HEK293 (cell line): ENCODE measurements around the gene RAET1G.
A peak's percentile ranks its signal among the peaks of the same experiment; 100 is the strongest.

Source experiments
- WT1 ChIP-seq: fragments of 450-650 bp; formaldehyde crosslinking; IDR thresholded peaks from 2 replicates; pipeline ENCODE4 v1.5.1; 2016; ENCODE audit warnings: missing biosample characterization, missing genetic modification characterization
- YY1 ChIP-seq: fragments of 450-650 bp; formaldehyde crosslinking; IDR thresholded peaks from 2 replicates; pipeline ENCODE4 v1.5.1; 2018; ENCODE audit warnings: missing biosample characterization, missing genetic modification characterization
- ZNF112 ChIP-seq: fragments of 450-650 bp; formaldehyde crosslinking; IDR thresholded peaks from 2 replicates; pipeline ENCODE4 v1.5.0; 2017; ENCODE audit warnings: missing biosample characterization, missing genetic modification characterization
- ZNF121 ChIP-seq: fragments of 450-650 bp; formaldehyde crosslinking; IDR thresholded peaks from 2 replicates; pipeline ENCODE4 v1.5.1; 2016; ENCODE audit warnings: missing biosample characterization, missing genetic modification characterization
- ZNF473 ChIP-seq: fragments of 450-650 bp; formaldehyde crosslinking; IDR thresholded peaks from 2 replicates; pipeline ENCODE4 v1.5.1; 2017; ENCODE audit warnings: missing biosample characterization, missing genetic modification characterization
- ZNF501 ChIP-seq: fragments of 450-650 bp; formaldehyde crosslinking; IDR thresholded peaks from 2 replicates; pipeline ENCODE4 v1.5.1; 2016; ENCODE audit warnings: missing biosample characterization, missing genetic modification characterization
- ZNF747 ChIP-seq: fragments of 450-650 bp; formaldehyde crosslinking; IDR thresholded peaks from 2 replicates; pipeline ENCODE4 v1.5.1; 2016; ENCODE audit warnings: missing biosample characterization, missing genetic modification characterization
- ZNF776 ChIP-seq: fragments of 450-650 bp; formaldehyde crosslinking; IDR thresholded peaks from 2 replicates; pipeline ENCODE4 v1.5.0; 2017; ENCODE audit warnings: missing biosample characterization, missing genetic modification characterization, borderline replicate concordance
- ZNF777 ChIP-seq: fragments of 450-650 bp; formaldehyde crosslinking; IDR thresholded peaks from 2 replicates; pipeline ENCODE4 v1.5.1; 2017; ENCODE audit warnings: missing biosample characterization, missing genetic modification characterization, borderline replicate concordance
- ZNF791 ChIP-seq: fragments of 450-650 bp; formaldehyde crosslinking; IDR thresholded peaks from 2 replicates; pipeline ENCODE4 v1.5.1; 2016; ENCODE audit warnings: missing biosample characterization, missing genetic modification characterization
- TF ChIP-seq, protein P1 (sequence below): fragments of 450-650 bp; formaldehyde crosslinking; IDR thresholded peaks from 2 replicates; pipeline ENCODE4 v1.5.1; 2017; ENCODE audit warnings: missing biosample characterization, missing genetic modification characterization
- TF ChIP-seq, protein P2 (sequence below): fragments of 450-650 bp; formaldehyde crosslinking; IDR thresholded peaks from 2 replicates; pipeline ENCODE4 v1.5.1; 2016; ENCODE audit warnings: missing biosample characterization, missing genetic modification characterization
- TF ChIP-seq, protein P3 (sequence below): fragments of 450-650 bp; formaldehyde crosslinking; IDR thresholded peaks from 2 replicates; pipeline ENCODE4 v1.5.1; 2016; ENCODE audit warnings: missing biosample characterization, missing genetic modification characterization
- TF ChIP-seq, protein P4 (sequence below): fragments of 450-650 bp; formaldehyde crosslinking; IDR thresholded peaks from 2 replicates; pipeline ENCODE4 v1.5.1; 2016; ENCODE audit warnings: missing biosample characterization, missing genetic modification characterization

DNA sequence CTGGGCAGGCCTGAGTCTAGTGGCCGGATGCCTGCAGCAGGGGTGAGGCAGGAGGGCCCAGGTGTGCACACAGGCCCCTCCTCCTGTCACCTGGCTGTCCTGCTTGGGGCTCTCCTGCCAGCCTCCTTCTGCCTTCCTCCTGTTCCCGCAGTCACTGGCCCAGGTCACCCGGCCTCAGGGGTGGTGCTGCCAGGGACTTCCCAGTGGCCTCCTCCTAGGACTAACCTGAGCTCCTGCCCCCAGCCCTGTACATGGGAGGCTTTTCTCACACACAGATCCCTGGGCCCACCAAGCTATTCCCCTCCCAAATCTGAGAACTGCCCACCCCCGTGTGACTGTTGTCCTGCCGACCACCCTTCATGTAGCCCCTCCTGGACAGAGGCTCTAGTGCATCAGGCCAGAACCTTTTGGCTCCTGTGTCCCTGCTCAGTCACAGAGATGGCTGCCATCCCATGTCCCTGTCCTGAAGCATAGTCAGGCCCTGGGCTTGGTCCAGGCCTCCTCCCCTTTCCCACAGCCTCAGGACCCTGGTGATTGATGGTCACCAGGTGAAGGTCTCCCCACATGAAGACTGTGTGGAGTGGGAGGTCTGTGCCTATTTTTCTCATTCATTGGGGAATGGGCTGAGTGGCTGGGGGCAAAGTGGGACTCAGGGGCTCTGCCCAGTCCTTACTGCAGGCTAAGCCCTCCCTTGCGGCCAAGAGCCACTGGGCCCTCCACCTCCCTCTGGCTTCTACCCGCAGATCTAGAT, 39.7 kb upstream of the RAET1G start:
- TF ChIP-seq ZNF776 (tag by site-specific recombination) = no peak
- no peak for TF ChIP-seq YY1 (tag by site-specific recombination)
- no peak for TF ChIP-seq ZNF501 (tag by site-specific recombination)
- TF ChIP-seq ZNF747 (tag by site-specific recombination) = no peak
- TF ChIP-seq, protein P1, sequence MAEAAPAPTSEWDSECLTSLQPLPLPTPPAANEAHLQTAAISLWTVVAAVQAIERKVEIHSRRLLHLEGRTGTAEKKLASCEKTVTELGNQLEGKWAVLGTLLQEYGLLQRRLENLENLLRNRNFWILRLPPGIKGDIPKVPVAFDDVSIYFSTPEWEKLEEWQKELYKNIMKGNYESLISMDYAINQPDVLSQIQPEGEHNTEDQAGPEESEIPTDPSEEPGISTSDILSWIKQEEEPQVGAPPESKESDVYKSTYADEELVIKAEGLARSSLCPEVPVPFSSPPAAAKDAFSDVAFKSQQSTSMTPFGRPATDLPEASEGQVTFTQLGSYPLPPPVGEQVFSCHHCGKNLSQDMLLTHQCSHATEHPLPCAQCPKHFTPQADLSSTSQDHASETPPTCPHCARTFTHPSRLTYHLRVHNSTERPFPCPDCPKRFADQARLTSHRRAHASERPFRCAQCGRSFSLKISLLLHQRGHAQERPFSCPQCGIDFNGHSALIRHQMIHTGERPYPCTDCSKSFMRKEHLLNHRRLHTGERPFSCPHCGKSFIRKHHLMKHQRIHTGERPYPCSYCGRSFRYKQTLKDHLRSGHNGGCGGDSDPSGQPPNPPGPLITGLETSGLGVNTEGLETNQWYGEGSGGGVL = no peak
- no peak for TF ChIP-seq ZNF777 (tag by site-specific recombination)
- no peak for TF ChIP-seq ZNF473 (tag by site-specific recombination)
- TF ChIP-seq ZNF121 = no peak
- TF ChIP-seq, protein P2, sequence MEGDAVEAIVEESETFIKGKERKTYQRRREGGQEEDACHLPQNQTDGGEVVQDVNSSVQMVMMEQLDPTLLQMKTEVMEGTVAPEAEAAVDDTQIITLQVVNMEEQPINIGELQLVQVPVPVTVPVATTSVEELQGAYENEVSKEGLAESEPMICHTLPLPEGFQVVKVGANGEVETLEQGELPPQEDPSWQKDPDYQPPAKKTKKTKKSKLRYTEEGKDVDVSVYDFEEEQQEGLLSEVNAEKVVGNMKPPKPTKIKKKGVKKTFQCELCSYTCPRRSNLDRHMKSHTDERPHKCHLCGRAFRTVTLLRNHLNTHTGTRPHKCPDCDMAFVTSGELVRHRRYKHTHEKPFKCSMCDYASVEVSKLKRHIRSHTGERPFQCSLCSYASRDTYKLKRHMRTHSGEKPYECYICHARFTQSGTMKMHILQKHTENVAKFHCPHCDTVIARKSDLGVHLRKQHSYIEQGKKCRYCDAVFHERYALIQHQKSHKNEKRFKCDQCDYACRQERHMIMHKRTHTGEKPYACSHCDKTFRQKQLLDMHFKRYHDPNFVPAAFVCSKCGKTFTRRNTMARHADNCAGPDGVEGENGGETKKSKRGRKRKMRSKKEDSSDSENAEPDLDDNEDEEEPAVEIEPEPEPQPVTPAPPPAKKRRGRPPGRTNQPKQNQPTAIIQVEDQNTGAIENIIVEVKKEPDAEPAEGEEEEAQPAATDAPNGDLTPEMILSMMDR (tag by site-specific recombination) = no peak
- TF ChIP-seq WT1 = no peak
- TF ChIP-seq, protein P3, sequence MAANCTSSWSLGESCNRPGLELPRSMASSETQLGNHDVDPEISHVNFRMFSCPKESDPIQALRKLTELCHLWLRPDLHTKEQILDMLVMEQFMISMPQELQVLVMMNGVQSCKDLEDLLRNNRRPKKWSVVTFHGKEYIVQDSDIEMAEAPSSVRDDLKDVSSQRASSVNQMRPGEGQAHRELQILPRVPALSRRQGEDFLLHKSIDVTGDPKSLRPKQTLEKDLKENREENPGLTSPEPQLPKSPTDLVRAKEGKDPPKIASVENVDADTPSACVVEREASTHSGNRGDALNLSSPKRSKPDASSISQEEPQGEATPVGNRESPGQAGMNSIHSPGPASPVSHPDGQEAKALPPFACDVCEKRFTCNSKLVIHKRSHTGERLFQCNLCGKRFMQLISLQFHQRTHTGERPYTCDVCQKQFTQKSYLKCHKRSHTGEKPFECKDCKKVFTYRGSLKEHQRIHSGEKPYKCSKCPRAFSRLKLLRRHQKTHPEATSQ (tag by site-specific recombination) = 0 out of 2 replicates have a peak, but pooled peaks have one; percentile 27
- TF ChIP-seq ZNF791 (tag by site-specific recombination) = no peak
- TF ChIP-seq ZNF112 = no peak
- TF ChIP-seq, protein P4, sequence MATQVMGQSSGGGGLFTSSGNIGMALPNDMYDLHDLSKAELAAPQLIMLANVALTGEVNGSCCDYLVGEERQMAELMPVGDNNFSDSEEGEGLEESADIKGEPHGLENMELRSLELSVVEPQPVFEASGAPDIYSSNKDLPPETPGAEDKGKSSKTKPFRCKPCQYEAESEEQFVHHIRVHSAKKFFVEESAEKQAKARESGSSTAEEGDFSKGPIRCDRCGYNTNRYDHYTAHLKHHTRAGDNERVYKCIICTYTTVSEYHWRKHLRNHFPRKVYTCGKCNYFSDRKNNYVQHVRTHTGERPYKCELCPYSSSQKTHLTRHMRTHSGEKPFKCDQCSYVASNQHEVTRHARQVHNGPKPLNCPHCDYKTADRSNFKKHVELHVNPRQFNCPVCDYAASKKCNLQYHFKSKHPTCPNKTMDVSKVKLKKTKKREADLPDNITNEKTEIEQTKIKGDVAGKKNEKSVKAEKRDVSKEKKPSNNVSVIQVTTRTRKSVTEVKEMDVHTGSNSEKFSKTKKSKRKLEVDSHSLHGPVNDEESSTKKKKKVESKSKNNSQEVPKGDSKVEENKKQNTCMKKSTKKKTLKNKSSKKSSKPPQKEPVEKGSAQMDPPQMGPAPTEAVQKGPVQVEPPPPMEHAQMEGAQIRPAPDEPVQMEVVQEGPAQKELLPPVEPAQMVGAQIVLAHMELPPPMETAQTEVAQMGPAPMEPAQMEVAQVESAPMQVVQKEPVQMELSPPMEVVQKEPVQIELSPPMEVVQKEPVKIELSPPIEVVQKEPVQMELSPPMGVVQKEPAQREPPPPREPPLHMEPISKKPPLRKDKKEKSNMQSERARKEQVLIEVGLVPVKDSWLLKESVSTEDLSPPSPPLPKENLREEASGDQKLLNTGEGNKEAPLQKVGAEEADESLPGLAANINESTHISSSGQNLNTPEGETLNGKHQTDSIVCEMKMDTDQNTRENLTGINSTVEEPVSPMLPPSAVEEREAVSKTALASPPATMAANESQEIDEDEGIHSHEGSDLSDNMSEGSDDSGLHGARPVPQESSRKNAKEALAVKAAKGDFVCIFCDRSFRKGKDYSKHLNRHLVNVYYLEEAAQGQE = no peak
